ENCODE data around the gene PIWIL1.

PIWIL1 gene

GRCh38 chr12:130337488-130338303 lies at the start of gene PIWIL1:
Gene PIWIL1 (plus strand): TSS chr12:130337887. CDS start chr12:130342592, 4,705 bp downstream.
- no peak for DNase-seq

- no peak for DNase-seq
These were observed 49.5 kb upstream of the PIWIL1 start for GRCh38 chr12:130288206-130288605.

- no peak for DNase-seq
These were observed 49.0 kb upstream of the PIWIL1 start for GRCh38 chr12:130288691-130289090.

GRCh38 chr12:130290114-130290513 lies 47.6 kb upstream of the PIWIL1 start:
- no peak for DNase-seq

GRCh38 chr12:130298322-130299021 lies 39.2 kb upstream of the PIWIL1 start:
- DNase-seq, result no peak

- no peak for DNase-seq
These were observed 38.1 kb upstream of the PIWIL1 start for GRCh38 chr12:130299574-130299973.

GRCh38 chr12:130300090-130300489 lies 37.6 kb upstream of the PIWIL1 start:
- no peak for DNase-seq

- DNase-seq, result no peak
These were observed 36.8 kb upstream of the PIWIL1 start for GRCh38 chr12:130300737-130301535.

GRCh38 chr12:130301559-130301958 lies 36.1 kb upstream of the PIWIL1 start:
- no peak for DNase-seq

- no peak for DNase-seq
These were observed 33.9 kb upstream of the PIWIL1 start for GRCh38 chr12:130303781-130304180.

- no peak for DNase-seq
These were observed 29.8 kb upstream of the PIWIL1 start for GRCh38 chr12:130307859-130308258.

- DNase-seq, result no peak
These were observed 29.3 kb upstream of the PIWIL1 start for GRCh38 chr12:130308393-130308792.

- DNase-seq, result no peak
These were observed 21.4 kb upstream of the PIWIL1 start for GRCh38 chr12:130316251-130316650.

- no peak for DNase-seq
These were observed 17.2 kb upstream of the PIWIL1 start for GRCh38 chr12:130320536-130320935.

GRCh38 chr12:130322263-130322662 lies 15.4 kb upstream of the PIWIL1 start:
- DNase-seq, result no peak

GRCh38 chr12:130330685-130331084 lies 7.0 kb upstream of the PIWIL1 start:
- DNase-seq, result no peak

GRCh38 chr12:130331146-130331545 lies 6.5 kb upstream of the PIWIL1 start:
- DNase-seq, result no peak

GRCh38 chr12:130333341-130333740 lies 4.3 kb upstream of the PIWIL1 start:
- no peak for DNase-seq

- DNase-seq, result no peak
These were observed 3.3 kb upstream of the PIWIL1 start for GRCh38 chr12:130334399-130334798.

- DNase-seq, result no peak
These were observed 2.8 kb upstream of the PIWIL1 start for GRCh38 chr12:130334937-130335336.

- peak; percentile 29 for DNase-seq
These were observed 1.9 kb upstream of the PIWIL1 start for GRCh38 chr12:130335517-130336392.

GRCh38 chr12:130336723-130337487 lies 782 bp upstream of the PIWIL1 start:
- no peak for DNase-seq

Measured in EL (cell line).